ENCODE data around the gene FOSB. TPM values are rescaled to one million over a fixed set of nuclear protein-coding genes. Genes with fewer than 3 reads are reported as not detected.

FOSB gene
- total and polyA plus RNA-seq, 2 experiments from 2014 or later: 0.55 to 1.9 TPM

DNA sequence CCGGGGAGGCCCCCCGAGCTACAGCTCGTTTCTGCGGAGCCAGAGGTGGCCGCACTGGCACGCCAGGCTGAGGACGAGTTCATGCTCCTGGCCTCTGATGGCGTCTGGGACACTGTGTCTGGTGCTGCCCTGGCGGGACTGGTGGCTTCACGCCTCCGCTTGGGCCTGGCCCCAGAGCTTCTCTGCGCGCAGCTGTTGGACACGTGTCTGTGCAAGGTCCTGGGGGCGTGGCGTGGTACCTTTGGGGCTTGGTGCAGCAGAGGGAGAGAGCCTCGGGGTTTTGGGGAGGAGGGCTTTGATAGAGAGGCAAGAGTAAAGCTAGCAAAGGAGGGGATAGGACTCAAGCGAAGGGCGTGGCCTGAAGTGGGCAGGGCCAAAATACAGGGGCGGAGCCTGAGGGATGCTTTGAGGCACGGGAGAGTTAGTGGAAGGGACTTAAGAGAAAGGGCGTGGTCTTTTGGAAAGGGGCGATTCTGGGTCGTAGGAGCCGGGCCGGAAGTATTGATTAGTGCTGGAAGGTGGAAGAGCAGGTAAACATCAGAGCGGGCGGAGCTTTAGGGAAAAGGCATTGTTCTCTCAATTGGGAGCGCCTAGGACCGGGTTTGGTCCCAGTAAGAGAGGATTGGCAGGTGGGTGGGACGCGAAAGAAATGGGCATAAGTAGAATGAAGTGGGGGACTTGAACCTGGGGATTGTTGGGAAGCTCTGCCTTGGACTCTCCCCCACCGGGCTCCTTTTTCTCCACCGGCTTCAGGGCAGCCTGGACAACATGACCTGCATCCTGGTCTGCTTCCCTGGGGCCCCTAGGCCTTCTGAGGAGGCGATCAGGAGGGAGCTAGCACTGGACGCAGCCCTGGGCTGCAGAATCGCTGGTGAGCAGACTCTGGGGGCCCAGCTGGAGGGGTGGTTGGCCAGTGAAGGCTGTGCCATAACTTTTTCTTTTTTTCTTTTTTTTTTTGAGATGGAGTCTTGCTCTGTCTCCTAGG lies 31.7 kb downstream of the FOSB start:
- peaks cover 10% of the 10 kb centered on the region for H3F3A ChIP-seq (replicated peaks; ENCODE audit: low read depth)
- no peak overlapping the region for H3K27ac Mint-ChIP-seq
- H3K27me3 ChIP-seq (ENCODE audit: insufficient read depth): peaks cover 15% of the 10 kb centered on the region; the same call in 1 of the 2 replicates
- no peaks in the 10 kb centered on the region for H3K79me2 ChIP-seq (replicated peaks; ENCODE audit: insufficient read depth)
- no peaks in the 10 kb centered on the region for H3K36me3 ChIP-seq (ENCODE audit: insufficient read depth)
- TF ChIP-seq POLR2AphosphoS5 (IDR thresholded peaks at IDR 0.05; ENCODE audit: low read depth): peak; percentile 63
- TF ChIP-seq ZNF114 (CRISPR knock-in tag; IDR thresholded peaks at IDR 0.05): no peak
- TF ChIP-seq, protein P1, sequence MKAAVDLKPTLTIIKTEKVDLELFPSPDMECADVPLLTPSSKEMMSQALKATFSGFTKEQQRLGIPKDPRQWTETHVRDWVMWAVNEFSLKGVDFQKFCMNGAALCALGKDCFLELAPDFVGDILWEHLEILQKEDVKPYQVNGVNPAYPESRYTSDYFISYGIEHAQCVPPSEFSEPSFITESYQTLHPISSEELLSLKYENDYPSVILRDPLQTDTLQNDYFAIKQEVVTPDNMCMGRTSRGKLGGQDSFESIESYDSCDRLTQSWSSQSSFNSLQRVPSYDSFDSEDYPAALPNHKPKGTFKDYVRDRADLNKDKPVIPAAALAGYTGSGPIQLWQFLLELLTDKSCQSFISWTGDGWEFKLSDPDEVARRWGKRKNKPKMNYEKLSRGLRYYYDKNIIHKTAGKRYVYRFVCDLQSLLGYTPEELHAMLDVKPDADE (IDR thresholded peaks at IDR 0.05): 0 out of 2 replicates have a peak, but pooled peaks have one; percentile 25
- no peaks in the 10 kb centered on the region for H3K9me2 ChIP-seq (ENCODE audit: insufficient read depth)
- H3K4me3 ChIP-seq: peak overlapping the region; percentile 59
- H4K20me1 ChIP-seq (replicated peaks; ENCODE audit: insufficient read depth): peaks cover 2% of the 10 kb centered on the region; the same call in 1 of the 2 replicates
- H3K4me1 ChIP-seq (ENCODE audit: insufficient read depth): peaks cover 19% of the 10 kb centered on the region; the same call in 1 of the 2 replicates
- ATAC-seq (peak; percentile 61), DNase-seq (ENCODE audit: low spot score) (peak; percentile 100)
- H2AFZ ChIP-seq: no peak overlapping the region; the same call in 1 of the 2 replicates
- H3K27me3 Mint-ChIP-seq (ENCODE audit: insufficient read depth, low read depth, poor library complexity): peaks cover 29% of the 10 kb centered on the region
- H3K9me3 Mint-ChIP-seq: no peaks in the 10 kb centered on the region
- H3K27ac ChIP-seq (ENCODE audit: low read depth): no peak overlapping the region
- peak overlapping the region; percentile 73 for H3K4me3 Mint-ChIP-seq
- H3K4me1 Mint-ChIP-seq: peaks cover 43% of the 10 kb centered on the region
- H3K4me2 ChIP-seq: peak overlapping the region; percentile 78
- H3K36me3 Mint-ChIP-seq (ENCODE audit: low read depth): no peaks in the 10 kb centered on the region

DNA sequence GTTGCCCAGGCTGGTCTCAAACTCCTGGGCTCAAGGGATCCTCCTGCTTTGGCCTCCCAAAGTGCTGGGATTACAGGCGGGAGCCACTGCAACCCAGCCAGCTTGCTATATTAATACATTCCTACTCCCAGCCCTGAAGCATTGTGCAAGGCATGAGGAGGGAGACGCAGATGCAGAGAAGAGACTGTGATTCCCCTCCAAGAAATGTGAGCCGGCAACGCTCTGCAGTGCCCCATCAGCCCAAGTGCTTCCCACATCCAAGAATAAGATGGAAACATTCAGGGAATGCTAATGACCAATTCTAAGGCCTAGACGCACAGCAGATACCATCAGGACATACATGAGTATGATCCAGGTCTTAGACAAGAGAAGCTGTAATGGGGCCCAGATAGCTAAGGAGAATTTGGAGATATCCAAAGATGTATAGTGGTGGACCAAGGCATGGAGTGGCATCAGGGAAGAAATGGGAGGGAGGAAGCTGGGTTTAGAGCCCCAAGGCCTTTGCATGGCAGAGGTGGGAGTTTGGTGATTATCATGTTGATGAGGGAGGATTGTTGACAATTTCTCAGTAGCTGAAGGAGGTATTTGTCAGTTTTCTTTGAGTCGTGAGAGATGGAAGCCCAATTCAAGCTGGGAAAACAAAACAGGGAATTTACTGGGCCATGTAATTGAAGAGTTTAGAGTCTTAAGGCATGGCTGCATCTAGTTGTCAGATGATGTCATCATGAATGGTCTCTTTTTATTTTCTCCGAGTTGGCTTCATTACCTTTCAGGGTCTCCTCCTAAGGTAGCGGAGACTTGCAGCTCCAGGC lies 33.3 kb downstream of the FOSB start:
- no peak overlapping the region for H3K4me3 ChIP-seq
- no peaks in the 10 kb centered on the region; the same call in 1 of the 2 replicates for H4K20me1 ChIP-seq (replicated peaks; ENCODE audit: insufficient read depth)

GRCh38 chr19:45501730-45502014 lies 33.9 kb downstream of the FOSB start:
- Histone ChIP-seq H3K27me3 (ENCODE audit: insufficient read depth) (peaks cover 7% of the 10 kb centered on the region; the same call in 1 of the 2 replicates), H3K79me2 (replicated peaks; ENCODE audit: insufficient read depth) (no peaks in the 10 kb centered on the region), H4K20me1 (replicated peaks; ENCODE audit: insufficient read depth) (no peaks in the 10 kb centered on the region; the same call in 1 of the 2 replicates), H3K4me2 (peak overlapping the region; percentile 11; the same call in 1 of the 2 replicates), H3K27ac (ENCODE audit: low read depth) (peak overlapping the region; percentile 36; the same call in 1 of the 2 replicates), H3F3A (replicated peaks; ENCODE audit: low read depth) (peaks cover 8% of the 10 kb centered on the region; the same call in 1 of the 2 replicates), H2AFZ (no peak overlapping the region), H3K36me3 (ENCODE audit: insufficient read depth) (no peaks in the 10 kb centered on the region), H3K4me1 (ENCODE audit: insufficient read depth) (peaks cover 19% of the 10 kb centered on the region), H3K9me2 (ENCODE audit: insufficient read depth) (no peaks in the 10 kb centered on the region), H3K4me3 (no peak overlapping the region)
- peaks cover 40% of the 10 kb centered on the region for H3K4me1 Mint-ChIP-seq
- ATAC-seq (no peak), DNase-seq (ENCODE audit: low spot score) (peak; percentile 51)
- H3K27ac Mint-ChIP-seq: no peak overlapping the region
- H3K36me3 Mint-ChIP-seq (ENCODE audit: low read depth): no peaks in the 10 kb centered on the region
- H3K4me3 Mint-ChIP-seq: no peak overlapping the region; the same call in 2 of the 3 replicates
- peaks cover 24% of the 10 kb centered on the region for H3K27me3 Mint-ChIP-seq (ENCODE audit: insufficient read depth, low read depth, poor library complexity)
- no peaks in the 10 kb centered on the region for H3K9me3 Mint-ChIP-seq
- TF ChIP-seq, protein P1 (IDR thresholded peaks at IDR 0.05): no peak
- TF ChIP-seq ZNF331 (CRISPR knock-in tag; IDR thresholded peaks at IDR 0.05; ENCODE audit: low read depth) (no peak), JUNB (IDR thresholded peaks at IDR 0.05; ENCODE audit: unreplicated experiment) (no peak), EZH2phosphoT487 (IDR thresholded peaks at IDR 0.05; ENCODE audit: unreplicated experiment) (no peak), POLR2AphosphoS5 (IDR thresholded peaks at IDR 0.05; ENCODE audit: low read depth) (no peak), ZNF114 (CRISPR knock-in tag; IDR thresholded peaks at IDR 0.05) (no peak), NANOG (IDR thresholded peaks at IDR 0.05; ENCODE audit: borderline replicate concordance) (no peak)
- TF ChIP-seq, protein P2, sequence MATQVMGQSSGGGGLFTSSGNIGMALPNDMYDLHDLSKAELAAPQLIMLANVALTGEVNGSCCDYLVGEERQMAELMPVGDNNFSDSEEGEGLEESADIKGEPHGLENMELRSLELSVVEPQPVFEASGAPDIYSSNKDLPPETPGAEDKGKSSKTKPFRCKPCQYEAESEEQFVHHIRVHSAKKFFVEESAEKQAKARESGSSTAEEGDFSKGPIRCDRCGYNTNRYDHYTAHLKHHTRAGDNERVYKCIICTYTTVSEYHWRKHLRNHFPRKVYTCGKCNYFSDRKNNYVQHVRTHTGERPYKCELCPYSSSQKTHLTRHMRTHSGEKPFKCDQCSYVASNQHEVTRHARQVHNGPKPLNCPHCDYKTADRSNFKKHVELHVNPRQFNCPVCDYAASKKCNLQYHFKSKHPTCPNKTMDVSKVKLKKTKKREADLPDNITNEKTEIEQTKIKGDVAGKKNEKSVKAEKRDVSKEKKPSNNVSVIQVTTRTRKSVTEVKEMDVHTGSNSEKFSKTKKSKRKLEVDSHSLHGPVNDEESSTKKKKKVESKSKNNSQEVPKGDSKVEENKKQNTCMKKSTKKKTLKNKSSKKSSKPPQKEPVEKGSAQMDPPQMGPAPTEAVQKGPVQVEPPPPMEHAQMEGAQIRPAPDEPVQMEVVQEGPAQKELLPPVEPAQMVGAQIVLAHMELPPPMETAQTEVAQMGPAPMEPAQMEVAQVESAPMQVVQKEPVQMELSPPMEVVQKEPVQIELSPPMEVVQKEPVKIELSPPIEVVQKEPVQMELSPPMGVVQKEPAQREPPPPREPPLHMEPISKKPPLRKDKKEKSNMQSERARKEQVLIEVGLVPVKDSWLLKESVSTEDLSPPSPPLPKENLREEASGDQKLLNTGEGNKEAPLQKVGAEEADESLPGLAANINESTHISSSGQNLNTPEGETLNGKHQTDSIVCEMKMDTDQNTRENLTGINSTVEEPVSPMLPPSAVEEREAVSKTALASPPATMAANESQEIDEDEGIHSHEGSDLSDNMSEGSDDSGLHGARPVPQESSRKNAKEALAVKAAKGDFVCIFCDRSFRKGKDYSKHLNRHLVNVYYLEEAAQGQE (IDR thresholded peaks at IDR 0.05; ENCODE audit: unreplicated experiment): no peak

More for the DNA sequence above, 33.3 kb downstream of the FOSB start:
- Histone ChIP-seq H2AFZ (no peak overlapping the region), H3K4me1 (ENCODE audit: insufficient read depth) (peaks cover 18% of the 10 kb centered on the region), H3K79me2 (replicated peaks; ENCODE audit: insufficient read depth) (no peaks in the 10 kb centered on the region), H3K36me3 (ENCODE audit: insufficient read depth) (no peaks in the 10 kb centered on the region), H3K9me2 (ENCODE audit: insufficient read depth) (no peaks in the 10 kb centered on the region), H3F3A (replicated peaks; ENCODE audit: low read depth) (peaks cover 8% of the 10 kb centered on the region; the same call in 1 of the 2 replicates), H3K27me3 (ENCODE audit: insufficient read depth) (peaks cover 7% of the 10 kb centered on the region; the same call in 1 of the 2 replicates), H3K4me2 (peak overlapping the region; percentile 11), H3K27ac (ENCODE audit: low read depth) (peak overlapping the region; percentile 36; the same call in 1 of the 2 replicates)
- DNase-seq (ENCODE audit: low spot score) (peak; percentile 75), ATAC-seq (no peak)
- 0 out of 2 replicates have a peak, but pooled peaks have one; percentile 32 for TF ChIP-seq POLR2AphosphoS5 (IDR thresholded peaks at IDR 0.05; ENCODE audit: low read depth)
- no peak for TF ChIP-seq STAT1 (IDR thresholded peaks at IDR 0.05; ENCODE audit: unreplicated experiment)
- H3K27me3 Mint-ChIP-seq (ENCODE audit: insufficient read depth, low read depth, poor library complexity): peaks cover 23% of the 10 kb centered on the region
- peaks cover 38% of the 10 kb centered on the region for H3K4me1 Mint-ChIP-seq
- H3K36me3 Mint-ChIP-seq (ENCODE audit: low read depth): no peaks in the 10 kb centered on the region
- no peak overlapping the region for H3K27ac Mint-ChIP-seq
- no peaks in the 10 kb centered on the region for H3K9me3 Mint-ChIP-seq
- H3K4me3 Mint-ChIP-seq: peak overlapping the region; percentile 45; the same call in 1 of the 3 replicates

Data from GM23338 (cell line).